Measurements from ENCODE around the gene IKZF4.
"Not testable (repeated sequence)": the region's sequence is repeated elsewhere in the genome, so short reads cannot be mapped to it uniquely, and the experiment has no call there.

IKZF4 gene

GRCh38 chr12:56040151-56040550, 19.3 kb downstream of the IKZF4 start:
- peaks cover 61% of the 10 kb centered on the region for H3K36me3 Mint-ChIP-seq (ENCODE audit: low read depth)
- no peak overlapping the region for H3K27ac Mint-ChIP-seq
- peaks cover 73% of the 10 kb centered on the region for H3K4me1 Mint-ChIP-seq
- peaks cover 3% of the 10 kb centered on the region for H3K27me3 Mint-ChIP-seq (ENCODE audit: low read depth, poor library complexity)
- DNase-seq: no peak
- H3K4me3 Mint-ChIP-seq: peak overlapping the region; percentile 98
- TF ChIP-seq CTCF (IDR thresholded peaks at IDR 0.05): no peak
- H3K9me3 Mint-ChIP-seq: no peaks in the 10 kb centered on the region

GRCh38 chr12:56040963-56041551, 20.2 kb downstream of the IKZF4 start:
- no peaks in the 10 kb centered on the region for H3K9me3 Mint-ChIP-seq
- peaks cover 57% of the 10 kb centered on the region for H3K36me3 Mint-ChIP-seq (ENCODE audit: low read depth)
- peak overlapping the region; percentile 95 for H3K27ac Mint-ChIP-seq
- no peak for TF ChIP-seq CTCF (IDR thresholded peaks at IDR 0.05)
- H3K27me3 Mint-ChIP-seq (ENCODE audit: low read depth, poor library complexity): no peaks in the 10 kb centered on the region
- peaks cover 64% of the 10 kb centered on the region for H3K4me1 Mint-ChIP-seq
- peak overlapping the region; percentile 98 for H3K4me3 Mint-ChIP-seq
- peak; percentile 16 for DNase-seq

- Mint-ChIP-seq H3K9me3 (no peaks in the 10 kb centered on the region), H3K27me3 (ENCODE audit: low read depth, poor library complexity) (no peaks in the 10 kb centered on the region), H3K27ac (peak within 1 kb of the TSS; percentile 99), H3K4me1 (peaks cover 62% of the 10 kb centered on the region), H3K4me3 (peak within 1 kb of the TSS; percentile 98), H3K36me3 (ENCODE audit: low read depth) (peaks cover 51% of the 10 kb centered on the region)
- TF ChIP-seq CTCF (IDR thresholded peaks at IDR 0.05): peak; percentile 38
- DNase-seq: peak; percentile 87
Measured at GRCh38 chr12:56041552-56042429, 20.9 kb downstream of the IKZF4 start, which contains the start of gene RPS26. TSS of gene RPS26 (plus strand) at chr12:56041918. CDS start at chr12:56042167, 249 bp downstream.

GRCh38 chr12:56042430-56042813, 21.6 kb downstream of the IKZF4 start:
- Mint-ChIP-seq H3K27ac (peak overlapping the region; percentile 99), H3K4me3 (peak overlapping the region; percentile 98), H3K36me3 (ENCODE audit: low read depth) (peaks cover 45% of the 10 kb centered on the region), H3K4me1 (peaks cover 55% of the 10 kb centered on the region)
- not testable (repeated sequence) for H3K9me3 Mint-ChIP-seq; DNase-seq; H3K27me3 Mint-ChIP-seq (ENCODE audit: low read depth, poor library complexity)

- TF ChIP-seq CTCF (IDR thresholded peaks at IDR 0.05): no peak
- peaks cover 51% of the 10 kb centered on the region for H3K4me1 Mint-ChIP-seq
- no peaks in the 10 kb centered on the region for H3K9me3 Mint-ChIP-seq
- no peaks in the 10 kb centered on the region for H3K27me3 Mint-ChIP-seq (ENCODE audit: low read depth, poor library complexity)
- peak overlapping the region; percentile 98 for H3K4me3 Mint-ChIP-seq
- H3K27ac Mint-ChIP-seq: peak overlapping the region; percentile 91
- peaks cover 41% of the 10 kb centered on the region for H3K36me3 Mint-ChIP-seq (ENCODE audit: low read depth)
- no peak for DNase-seq
Measured at GRCh38 chr12:56042843-56043242, 22.0 kb downstream of the IKZF4 start.

- H3K27me3 Mint-ChIP-seq (ENCODE audit: low read depth, poor library complexity): no peaks in the 10 kb centered on the region
- H3K27ac Mint-ChIP-seq: peak overlapping the region; percentile 95
- peaks cover 29% of the 10 kb centered on the region for H3K4me1 Mint-ChIP-seq
- H3K9me3 Mint-ChIP-seq: no peaks in the 10 kb centered on the region
- no peak for TF ChIP-seq CTCF (IDR thresholded peaks at IDR 0.05)
- peaks cover 28% of the 10 kb centered on the region for H3K36me3 Mint-ChIP-seq (ENCODE audit: low read depth)
- H3K4me3 Mint-ChIP-seq: no peak overlapping the region
- DNase-seq: no peak
Measured at GRCh38 chr12:56046027-56046780, 25.4 kb downstream of the IKZF4 start.
